ENCODE results near the gene ABCG4. TPM values are rescaled to one million over a fixed set of nuclear protein-coding genes. Genes with fewer than 3 reads are reported as not detected.

ABCG4 gene
- total and polyA plus RNA-seq, 9 of the 15 experiments (the other 6 are each of a cell fraction or from before 2014, with no cell fraction given) = 0.03 to 0.11 (median 0.07) TPM; not detected in 4

GRCh38 chr11:119100994-119101758 is 47.7 kb upstream of the ABCG4 start (continued):
- TF ChIP-seq FOXJ2 (tag; IDR thresholded peaks at IDR 0.05) (no peak), KDM5B (IDR thresholded peaks at IDR 0.05; ENCODE audit: insufficient replicate concordance, low read depth, low read length) (peak; percentile 0), HDAC1 (IDR thresholded peaks at IDR 0.05) (no peak; a peak in 1 of 4 replicates), ZBTB1 (CRISPR knock-in tag; IDR thresholded peaks at IDR 0.05; ENCODE audit: borderline replicate concordance, low read depth) (no peak), HDAC3 (IDR thresholded peaks at IDR 0.05; ENCODE audit: borderline replicate concordance, partially characterized antibody) (no peak), ZBTB11 (CRISPR knock-in tag; IDR thresholded peaks at IDR 0.05) (peak in 1 of 3 experiments; percentile 89; a peak in 1 of 6 replicates), MYBL2 (IDR thresholded peaks at IDR 0.05; ENCODE audit: low read depth) (no peak), MYBL2 (CRISPR knock-in tag; IDR thresholded peaks at IDR 0.05; ENCODE audit: borderline replicate concordance) (no peak), LARP7 (IDR thresholded peaks at IDR 0.05) (no peak), CLOCK (CRISPR knock-in tag; IDR thresholded peaks at IDR 0.05; ENCODE audit: borderline replicate concordance) (no peak), HMG20A (CRISPR knock-in tag; conservative IDR thresholded peaks at IDR 0.05) (no peak), PCBP2 (IDR thresholded peaks at IDR 0.05; ENCODE audit: low read depth, low read length, poor library complexity, severe bottlenecking) (no peak), SPI1 (IDR thresholded peaks at IDR 0.05; ENCODE audit: borderline replicate concordance, low read depth, low read length) (no peak), RBM25 (IDR thresholded peaks at IDR 0.05; ENCODE audit: low read depth, low read length, severe bottlenecking) (no peak), PHF8 (IDR thresholded peaks at IDR 0.05; ENCODE audit: borderline replicate concordance, low read length) (peak; percentile 60; the same call in 1 of the 2 replicates), FOXJ3 (CRISPR knock-in tag; IDR thresholded peaks at IDR 0.05) (no peak), PHB2 (IDR thresholded peaks at IDR 0.05; ENCODE audit: low read depth) (no peak), SAP30 (IDR thresholded peaks at IDR 0.05; ENCODE audit: borderline replicate concordance, insufficient read depth, low read depth, low read length, poor library complexity, severe bottlenecking) (no peak)
